HG03039 (cell line): Measurements from ENCODE around the gene ATG9B.

Source experiments
- ATAC-seq: cut with Tn5 transposase; IDR thresholded peaks from one replicate; pipeline ENCODE4 v1.9.1; 2021; ENCODE audit warnings: mild to moderate bottlenecking, moderate library complexity; ENCODE audit not compliant: unreplicated experiment

The ATG9B gene

DNA sequence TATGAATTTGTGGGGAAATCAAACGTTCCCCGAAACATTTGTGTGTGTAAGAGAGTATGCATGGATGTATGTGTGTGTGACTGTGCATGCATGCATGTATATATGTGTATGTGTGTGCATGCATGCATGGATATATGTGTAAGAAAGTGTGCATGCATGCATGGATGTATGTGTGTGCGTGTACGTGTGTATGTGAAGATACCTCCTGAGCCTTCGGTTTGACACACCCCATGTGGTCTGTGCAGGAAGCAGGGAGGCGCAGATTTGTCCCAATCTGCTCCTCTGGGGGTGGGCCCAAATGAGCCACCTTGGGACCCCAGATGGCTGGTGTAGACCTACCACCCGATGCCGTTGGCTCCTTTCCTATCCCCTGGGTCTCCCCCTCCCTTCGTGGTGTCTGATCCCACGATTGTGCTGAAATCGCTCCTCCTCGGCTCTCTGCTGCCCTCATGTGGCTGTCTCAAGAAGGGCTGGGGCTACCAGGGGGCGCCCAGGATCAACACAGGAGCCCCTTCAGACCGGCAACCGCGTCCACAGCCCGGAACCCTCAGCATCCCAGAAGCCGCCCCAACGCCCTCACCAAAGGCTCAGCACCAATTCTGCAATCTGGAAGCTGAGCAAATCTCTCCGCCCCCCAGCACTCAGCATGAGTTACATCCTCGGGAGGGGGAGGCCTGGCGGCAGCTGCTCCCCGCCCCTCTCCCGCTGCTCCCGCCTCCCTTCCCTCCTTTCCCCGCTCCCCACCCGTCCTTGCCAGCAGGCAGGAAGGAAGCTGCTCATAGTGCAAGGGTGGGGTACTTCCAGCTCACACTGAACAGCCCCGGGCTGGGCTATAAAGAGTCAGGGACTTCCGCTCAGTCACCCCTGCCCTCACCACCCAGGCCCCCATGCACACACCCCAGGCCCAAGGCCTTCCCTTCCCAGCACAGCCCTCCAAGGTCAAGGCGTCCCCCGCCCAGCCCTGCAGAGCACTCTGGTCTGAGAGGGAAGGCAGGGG lies 35.8 kb downstream of the ATG9B start:
- no peak for ATAC-seq

DNA sequence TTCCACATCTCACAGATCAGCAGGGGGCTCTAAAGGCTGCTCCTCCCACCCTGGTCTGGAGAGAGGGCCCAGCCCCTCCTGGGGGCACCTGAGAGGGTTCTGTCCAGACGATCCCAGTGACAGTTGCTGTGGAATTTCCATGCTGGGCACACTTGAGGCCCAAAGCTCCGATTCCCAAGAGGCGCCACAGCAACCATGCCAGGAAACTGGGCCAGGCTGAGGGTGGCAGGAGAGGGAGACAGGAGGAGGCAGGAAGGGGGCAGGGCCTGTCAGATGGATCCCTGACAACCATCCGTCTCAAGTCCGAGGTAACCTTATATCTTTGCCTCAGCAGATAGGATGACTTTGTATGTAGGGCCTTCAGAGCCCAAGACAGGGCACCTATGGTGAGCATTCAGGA lies 37.7 kb downstream of the ATG9B start:
- no peak for ATAC-seq

DNA sequence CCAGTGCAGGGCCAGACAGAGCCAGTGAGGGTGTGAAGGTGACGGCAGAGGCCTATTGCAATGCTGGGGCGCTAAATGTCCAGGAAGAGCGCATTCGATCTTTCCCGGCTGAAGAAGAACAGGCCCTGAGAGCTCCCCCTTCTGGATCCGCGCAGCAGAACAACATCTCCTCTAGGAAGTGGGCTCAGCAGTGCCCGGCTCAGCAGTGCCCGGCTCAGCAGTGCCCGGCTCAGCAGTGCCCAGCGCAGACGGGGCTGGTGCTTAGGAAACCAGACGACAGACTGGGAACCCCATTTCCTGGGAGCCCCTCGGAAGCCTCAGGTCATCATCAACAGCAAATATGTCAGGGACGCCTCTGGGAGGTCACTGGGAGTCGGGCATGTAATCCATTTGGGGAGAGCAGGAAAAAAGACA lies 38.2 kb downstream of the ATG9B start:
- no peak for ATAC-seq

- no peak for ATAC-seq
These were observed 40.4 kb downstream of the ATG9B start for GRCh38 chr7:150983893-150984368.

DNA sequence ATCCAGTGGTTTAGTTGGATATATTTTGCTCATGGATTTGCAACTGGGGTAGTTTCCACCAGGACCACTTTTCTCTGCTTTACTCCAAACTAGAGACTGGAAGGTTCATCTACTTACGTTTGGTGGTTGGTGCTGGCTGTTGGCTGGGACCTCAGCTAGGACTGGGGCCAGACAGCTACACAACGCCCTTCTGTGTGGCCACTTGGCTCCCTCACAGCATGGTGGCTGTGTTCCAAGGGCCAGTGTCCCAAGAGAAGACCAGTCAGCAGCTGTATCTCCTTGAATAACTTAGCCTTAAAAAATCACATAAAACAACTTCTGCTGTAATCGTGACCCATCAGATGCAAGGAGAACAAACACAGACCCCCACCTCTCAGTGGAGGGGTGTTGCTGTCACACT lies 41.9 kb downstream of the ATG9B start:
- no peak for ATAC-seq

GRCh38 chr7:150981644-150982043 lies 42.6 kb downstream of the ATG9B start:
- ATAC-seq, result no peak

DNA sequence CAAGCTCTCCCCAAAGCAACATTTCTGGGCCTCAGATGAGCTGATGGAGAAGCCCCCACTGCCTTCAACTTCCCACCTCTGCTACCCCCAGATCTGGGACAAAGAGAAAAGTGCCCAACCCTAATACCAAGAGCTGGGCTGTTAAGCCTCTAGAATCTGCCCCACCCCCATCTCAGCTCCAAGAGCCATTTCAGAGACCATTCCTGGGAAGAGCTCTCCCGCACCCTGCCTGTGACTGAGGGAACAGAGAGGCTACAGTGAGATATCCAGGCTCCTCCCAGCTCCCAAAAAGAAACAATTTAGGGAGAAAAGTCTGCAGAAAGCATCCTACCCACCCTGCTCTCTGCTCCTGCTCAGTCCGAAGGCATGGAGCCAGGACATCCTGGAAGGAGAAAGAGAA lies 43.6 kb downstream of the ATG9B start:
- ATAC-seq, result no peak

GRCh38 chr7:150979713-150980390 lies 44.4 kb downstream of the ATG9B start:
- no peak for ATAC-seq

GRCh38 chr7:150978126-150978789 lies 46.0 kb downstream of the ATG9B start, which contains the start of gene KCNH2:
TSS of gene KCNH2 (minus strand) at chr7:150978321. CDS start at chr7:150977913, 408 bp downstream.
- ATAC-seq, result no peak

- ATAC-seq, result no peak
These were observed 46.7 kb downstream of the ATG9B start for GRCh38 chr7:150977382-150978125.

- no peak for ATAC-seq
These were observed 47.5 kb downstream of the ATG9B start for GRCh38 chr7:150976529-150977381.

- ATAC-seq, result no peak
These were observed 48.6 kb downstream of the ATG9B start for GRCh38 chr7:150975536-150976319.

DNA sequence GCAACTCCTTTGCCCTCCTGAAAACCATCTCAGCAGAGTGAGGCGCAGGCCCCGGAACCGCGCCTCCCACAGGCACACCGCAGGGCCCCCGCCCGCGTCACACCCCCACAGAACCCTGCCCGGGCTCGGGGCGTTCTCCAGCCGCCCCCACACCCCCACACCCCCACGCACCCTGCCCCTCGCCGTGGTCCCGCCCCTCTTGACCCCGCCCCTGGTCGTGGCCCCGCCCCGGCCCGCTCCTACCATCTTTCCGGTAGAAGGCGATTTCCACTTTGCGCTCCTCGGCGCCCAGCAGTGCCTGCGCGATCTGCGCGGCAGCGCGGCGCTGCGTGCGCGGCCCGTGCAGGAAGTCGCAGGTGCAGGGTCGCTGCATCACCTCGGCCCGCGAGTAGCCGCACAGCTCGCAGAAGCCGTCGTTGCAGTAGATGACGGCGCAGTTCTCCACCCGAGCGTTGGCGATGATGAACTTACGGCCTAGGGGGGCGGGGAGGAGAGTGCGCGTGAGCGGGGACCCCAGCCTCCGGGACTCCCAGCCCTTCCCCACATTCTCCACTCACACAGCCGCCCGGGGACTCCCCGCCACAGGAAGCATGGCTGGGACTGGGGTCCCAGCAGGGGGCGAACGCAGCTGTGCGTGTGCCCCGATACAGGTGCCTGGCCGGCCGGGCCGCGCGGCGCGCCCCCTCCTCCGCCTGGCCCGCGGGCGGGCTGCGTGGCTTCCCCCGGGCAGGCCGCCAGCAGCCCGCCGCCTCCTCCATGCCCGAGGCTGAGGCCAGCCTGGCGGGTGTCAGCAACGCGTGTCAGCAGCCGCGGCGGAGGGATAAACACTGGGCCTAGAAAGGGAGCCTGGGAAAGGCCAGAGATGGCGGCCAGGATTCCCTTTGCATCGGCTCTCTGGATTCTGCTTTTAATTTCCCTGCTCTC lies 49.6 kb downstream of the ATG9B start:
- ATAC-seq, result peak; percentile 56

DNA sequence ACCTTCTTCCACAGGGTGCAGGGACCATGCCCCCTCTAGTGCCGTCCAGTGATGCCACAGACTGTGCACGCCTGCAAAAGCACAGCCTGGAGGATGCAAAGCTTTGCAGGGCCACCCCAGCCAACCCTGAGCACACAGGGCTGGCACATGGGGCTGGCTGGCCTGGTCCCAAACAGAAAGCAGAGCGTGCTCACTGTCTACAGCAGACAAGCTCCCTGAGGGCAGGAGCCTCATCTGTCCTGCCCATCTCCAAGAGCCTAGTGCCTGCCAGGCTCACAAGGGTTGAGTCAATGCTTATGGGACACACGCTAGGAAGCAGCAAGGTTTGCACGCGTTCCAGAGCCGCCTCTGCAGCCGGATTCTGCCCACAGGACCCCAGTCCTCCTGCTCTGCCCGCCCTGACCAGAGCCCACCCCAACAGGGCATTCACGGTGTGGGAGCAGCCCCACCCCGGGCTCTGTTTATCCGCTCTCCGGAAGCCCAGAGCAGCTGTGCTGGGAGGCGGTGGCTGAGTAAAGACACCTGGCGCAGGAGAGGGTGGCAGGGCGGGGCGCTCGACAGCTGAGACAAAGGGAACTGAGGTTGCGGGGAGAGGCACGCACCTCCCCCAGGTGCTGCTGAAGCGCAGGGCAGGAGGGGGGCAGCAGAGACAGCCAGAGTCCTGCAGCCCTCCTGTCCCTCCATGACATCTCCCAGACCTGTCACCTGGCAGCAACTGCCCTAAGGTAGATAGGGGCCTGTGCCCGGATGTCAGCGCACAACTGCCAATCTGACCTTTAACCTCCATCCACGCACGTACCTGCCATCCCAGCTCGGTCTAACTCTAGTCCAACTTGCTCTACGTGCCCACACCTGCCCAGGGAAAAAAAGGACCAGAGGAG lies 50.5 kb downstream of the ATG9B start:
- no peak for ATAC-seq

DNA sequence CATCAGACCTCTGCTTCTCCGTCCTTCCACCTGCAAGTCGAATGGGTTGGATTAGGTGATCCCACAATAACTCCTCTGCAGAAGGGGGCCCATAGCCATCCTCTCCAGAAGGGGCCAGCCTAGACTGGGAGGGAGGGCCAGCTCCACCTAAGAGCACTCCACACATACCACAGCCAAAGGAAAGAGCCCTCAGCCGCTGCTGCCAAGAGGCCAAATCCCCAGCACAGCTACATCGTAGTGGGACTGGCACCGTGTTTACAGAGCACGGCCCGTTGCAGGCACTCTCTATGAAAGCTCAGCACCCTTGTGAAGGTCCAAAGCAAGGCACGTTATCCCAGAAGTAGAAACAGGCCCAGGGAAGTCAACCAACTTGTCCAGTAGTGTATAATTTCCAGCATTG lies 51.6 kb downstream of the ATG9B start:
- ATAC-seq, result no peak

GRCh38 chr7:150972023-150972468 lies 52.2 kb downstream of the ATG9B start:
- ATAC-seq, result no peak
